ENCODE results near the gene PTPN11.
"Not testable (repeated sequence)": the region's sequence is repeated elsewhere in the genome, so short reads cannot be mapped to it uniquely, and the experiment has no call there.

PTPN11 gene

GRCh38 chr12:112409906-112410244 lies 8.9 kb upstream of the PTPN11 start:
- DNase-seq: no peak

- no peak for DNase-seq
These were observed 4.7 kb upstream of the PTPN11 start for GRCh38 chr12:112413855-112414625.

- DNase-seq: not testable (repeated sequence)
These were observed 3.3 kb upstream of the PTPN11 start for GRCh38 chr12:112415457-112415856.

DNA sequence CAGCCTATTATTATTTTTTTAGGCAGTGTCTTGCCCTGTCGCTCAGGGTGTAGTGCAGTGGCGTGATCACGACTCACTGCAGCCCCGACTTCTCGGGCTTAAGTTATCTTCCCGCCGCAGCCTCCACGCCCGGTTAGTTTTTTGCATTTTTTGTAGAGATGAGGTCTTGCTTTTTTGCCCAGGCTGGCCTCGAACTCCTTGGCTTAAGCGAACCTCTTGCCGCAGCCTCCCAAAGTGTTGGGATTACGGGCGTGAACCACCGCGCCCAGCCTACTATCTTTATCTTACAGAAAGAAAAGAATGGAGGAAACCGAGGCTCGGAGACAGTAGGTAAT lies 507 bp upstream of the PTPN11 start:
- no peak for DNase-seq

- peak; percentile 66 for DNase-seq
These were observed 768 bp downstream of the PTPN11 start for GRCh38 chr12:112419297-112420133.

DNA sequence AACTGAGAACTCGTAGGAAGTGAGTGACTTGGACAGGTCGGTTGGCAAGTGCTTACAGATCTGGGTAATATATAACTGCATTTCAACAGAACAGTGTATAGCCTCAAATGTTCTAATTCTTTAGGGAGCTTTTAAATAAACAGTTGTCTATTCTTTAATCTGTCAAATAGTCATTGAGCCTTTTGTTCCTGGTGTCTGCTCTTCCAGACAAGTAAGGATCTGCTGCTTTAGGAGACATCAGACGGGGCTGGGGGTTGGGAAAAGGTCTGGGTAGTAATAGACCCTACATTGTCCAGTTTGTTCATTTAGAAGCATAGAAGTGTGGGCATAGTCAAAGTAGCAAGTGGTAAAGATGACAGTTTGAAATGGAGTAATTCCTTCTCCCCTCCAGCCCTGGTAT lies 2.0 kb downstream of the PTPN11 start:
- DNase-seq: no peak

GRCh38 chr12:112421363-112421762 lies 2.6 kb downstream of the PTPN11 start:
- no peak for DNase-seq

DNA sequence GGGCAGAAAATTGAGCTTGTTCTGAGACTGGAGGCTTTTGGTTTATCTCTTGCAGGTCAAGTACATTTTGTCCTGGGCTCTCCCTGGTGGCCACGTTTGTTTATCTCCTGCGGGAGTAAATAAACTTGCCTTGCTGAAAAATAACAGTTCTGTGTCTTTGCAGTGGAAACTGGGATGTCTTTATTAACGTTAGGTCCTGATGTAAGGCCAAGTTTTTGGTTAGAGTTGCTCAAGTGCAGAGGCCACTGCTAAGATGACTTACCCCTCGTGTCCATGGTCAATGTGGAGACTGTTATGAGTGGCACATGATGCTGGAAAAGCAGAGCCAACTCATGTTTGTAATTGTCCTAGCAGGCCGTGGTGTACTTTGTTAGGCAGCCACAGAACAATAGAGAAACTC lies 3.8 kb downstream of the PTPN11 start:
- DNase-seq: no peak

- no peak for DNase-seq
These were observed 5.4 kb downstream of the PTPN11 start for GRCh38 chr12:112424126-112424525.

GRCh38 chr12:112425582-112426382 lies 7.0 kb downstream of the PTPN11 start:
- DNase-seq: no peak

DNA sequence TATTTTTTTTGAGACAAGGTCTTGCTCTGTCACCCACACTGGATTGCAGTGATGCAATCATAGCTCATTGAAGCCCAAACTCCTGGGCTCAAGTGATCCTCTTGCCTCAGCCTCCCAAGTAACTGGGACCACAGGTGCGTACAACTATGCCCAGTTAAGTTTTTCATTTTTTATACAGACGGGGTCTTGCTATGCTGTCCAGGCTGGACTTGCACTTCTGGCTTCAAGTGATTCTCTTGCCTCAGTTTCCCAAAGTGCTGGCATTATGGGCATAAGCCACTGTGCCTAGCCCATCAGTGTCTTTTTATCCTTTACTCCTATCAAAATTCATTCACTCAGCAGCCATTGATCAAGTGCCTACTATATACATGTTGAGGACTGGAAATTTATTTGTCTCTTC lies 9.0 kb downstream of the PTPN11 start:
- no peak for DNase-seq

GRCh38 chr12:112430929-112431328 lies 12.2 kb downstream of the PTPN11 start:
- DNase-seq: no peak

DNA sequence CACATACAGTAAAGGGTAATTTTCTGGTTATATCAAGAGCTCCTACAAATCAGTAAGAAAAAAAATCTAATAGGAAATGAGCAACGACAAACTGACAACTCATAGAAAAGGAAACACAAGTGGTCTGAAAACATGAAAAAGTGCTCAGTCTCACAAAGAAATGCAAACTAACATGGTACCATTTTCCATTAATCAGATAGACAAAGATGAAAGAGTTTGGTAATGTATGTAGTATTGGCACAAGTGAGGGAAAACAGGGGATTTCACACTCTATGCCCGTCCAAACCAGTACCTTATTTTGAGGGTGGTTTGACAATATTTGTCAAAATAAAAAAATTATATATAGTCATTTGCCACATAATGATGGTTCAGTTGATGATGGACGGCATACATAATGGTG lies 13.2 kb downstream of the PTPN11 start:
- DNase-seq: no peak

- no peak for DNase-seq
These were observed 14.8 kb downstream of the PTPN11 start for GRCh38 chr12:112433551-112433950.

- DNase-seq: not testable (repeated sequence)
These were observed 19.9 kb downstream of the PTPN11 start for GRCh38 chr12:112438645-112439044.

DNA sequence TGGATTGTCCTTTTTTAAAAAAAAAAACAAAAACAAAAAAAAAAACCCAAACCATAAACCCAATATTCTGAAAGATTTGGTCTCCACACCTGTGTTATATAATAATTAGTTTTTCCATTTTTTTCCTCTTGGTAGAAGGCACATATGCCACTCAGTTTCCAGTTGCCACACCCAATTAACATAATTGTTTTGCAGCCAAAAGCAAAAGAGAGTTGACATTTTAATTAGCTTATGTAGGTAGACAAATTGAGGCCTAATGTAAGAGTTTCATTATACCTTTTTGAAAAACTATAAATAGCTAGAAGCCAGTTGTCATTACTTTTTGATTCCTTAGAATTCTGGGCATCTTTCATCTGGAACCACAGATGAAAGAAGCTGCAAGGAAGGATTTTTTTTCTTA lies 21.0 kb downstream of the PTPN11 start:
- DNase-seq: no peak

GRCh38 chr12:112440653-112441052 lies 21.9 kb downstream of the PTPN11 start:
- DNase-seq: not testable (repeated sequence)

GRCh38 chr12:112443916-112444315 lies 25.2 kb downstream of the PTPN11 start:
- DNase-seq: no peak

DNA sequence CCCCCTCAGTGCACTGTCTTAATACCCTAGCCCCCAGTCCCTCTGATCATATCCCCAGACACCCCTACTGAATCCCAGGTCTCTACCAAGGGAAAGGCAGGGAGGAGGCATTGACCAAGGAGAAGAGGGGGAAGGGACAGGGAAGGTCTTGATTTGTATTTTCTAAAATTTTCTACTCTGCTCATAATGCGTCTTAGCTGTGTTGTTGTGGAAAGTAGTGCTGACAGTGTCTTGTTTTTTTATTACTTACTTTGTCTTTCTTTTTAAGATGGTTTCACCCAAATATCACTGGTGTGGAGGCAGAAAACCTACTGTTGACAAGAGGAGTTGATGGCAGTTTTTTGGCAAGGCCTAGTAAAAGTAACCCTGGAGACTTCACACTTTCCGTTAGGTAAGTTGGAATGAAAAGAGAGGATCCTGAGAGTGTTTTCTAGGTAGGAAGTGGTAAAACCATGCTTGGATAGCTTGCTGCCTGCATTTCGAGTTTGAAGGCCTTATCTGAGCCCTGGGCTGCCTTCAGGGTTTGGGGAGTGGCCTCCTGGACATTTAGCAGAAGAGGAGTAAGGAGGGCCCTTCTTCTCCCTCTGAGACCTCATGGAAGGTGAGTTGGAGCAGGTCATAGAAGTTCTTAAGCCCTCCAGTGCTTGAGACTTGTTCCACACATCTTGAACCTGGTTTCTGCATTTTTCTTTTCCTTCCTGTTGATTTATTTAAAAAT lies 27.4 kb downstream of the PTPN11 start:
- DNase-seq: no peak

- no peak for DNase-seq
These were observed 28.4 kb downstream of the PTPN11 start for GRCh38 chr12:112447106-112447505.

DNA sequence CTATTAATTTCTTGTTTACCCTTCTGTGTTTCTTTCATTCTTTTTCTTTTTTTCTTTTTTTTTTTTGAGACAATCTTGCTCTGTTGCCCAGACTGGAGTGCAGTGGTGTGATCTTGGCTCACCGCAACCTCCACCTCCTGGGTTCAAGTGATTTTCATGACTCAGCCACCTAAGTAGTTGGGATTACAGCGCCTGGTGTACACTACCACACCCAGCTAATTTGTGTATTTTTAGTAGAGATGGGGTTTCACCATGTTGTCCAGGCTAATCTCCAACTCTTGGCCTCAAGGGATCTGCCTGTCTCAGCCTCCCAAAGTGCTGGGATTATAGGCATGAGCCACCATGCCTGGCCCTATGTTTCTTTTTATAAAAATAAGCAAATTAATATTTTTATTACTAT lies 29.4 kb downstream of the PTPN11 start:
- DNase-seq: not testable (repeated sequence)

GRCh38 chr12:112450725-112451124 lies 32.0 kb downstream of the PTPN11 start:
- DNase-seq: no peak

- DNase-seq: no peak
These were observed 37.3 kb downstream of the PTPN11 start for GRCh38 chr12:112456029-112456428.
